WTC11 (cell line): ENCODE results near the gene ZCCHC18. TPM values are rescaled to one million over a fixed set of nuclear protein-coding genes. Genes with fewer than 3 reads are reported as not detected.
A peak's percentile ranks its signal among the peaks of the same experiment; 100 is the strongest.
"Not testable (repeated sequence)": the region's sequence is repeated elsewhere in the genome, so short reads cannot be mapped to it uniquely, and the experiment has no call there.

ENCODE experiments used
- ATAC-seq: fragments of 200-7000 bp; cut with Tn5 transposase; 2 replicates; pipeline ENCODE4 v1.10.0; 2021; ENCODE audit warnings: mild to moderate bottlenecking, moderate library complexity
- Bru-seq: library from RNA; stranded (reverse); fragments of 400-500 nt; gene quantifications from one replicate; lab custom pipeline; 2021; lab: Mats Ljungman, UMichigan
- CTCF ChIA-PET: fragments of 300-600 bp; sonication (Branson Sonifier 250); formaldehyde crosslinking; loops from one replicate; lab custom pipeline; 2021; ENCODE audit warnings: antibody characterized with exemption; lab: Charles Lee
- POLR2A ChIA-PET: fragments of 350-600 bp; sonication (Branson Sonifier 250); formaldehyde crosslinking; loops from one replicate; lab custom pipeline; 2021; ENCODE audit warnings: antibody characterized with exemption; lab: Charles Lee
- DNase-seq: peaks from one replicate; pipeline ENCODE4 v3.0.0; 2021; ENCODE audit warnings: low spot score
- H3K27ac Mint-ChIP-seq: 2 replicates; pipeline ENCODE4 v1.8.0; 2021; ENCODE audit warnings: mixed read lengths
- H3K27me3 Mint-ChIP-seq: 2 replicates; pipeline ENCODE4 v1.8.0; 2021; ENCODE audit warnings: low read depth, mild to moderate bottlenecking, moderate library complexity, mixed read lengths
- H3K36me3 Mint-ChIP-seq: 2 replicates; pipeline ENCODE4 v1.8.0; 2021; ENCODE audit warnings: mixed read lengths
- H3K4me1 Mint-ChIP-seq: 2 replicates; pipeline ENCODE4 v1.8.0; 2022; ENCODE audit warnings: mixed read lengths
- H3K4me3 Mint-ChIP-seq: 2 replicates; pipeline ENCODE4 v1.8.0; 2021; ENCODE audit warnings: mild to moderate bottlenecking, moderate library complexity, mixed read lengths
- H3K9me3 Mint-ChIP-seq: 2 replicates; pipeline ENCODE4 v1.8.0; 2021; ENCODE audit warnings: mixed read lengths
- ARID4B ChIP-seq: sonication (generic); formaldehyde crosslinking; IDR thresholded peaks from 2 replicates; pipeline ENCODE4 v1.8.0; 2023; ENCODE audit warnings: missing genetic modification reagents, mild to moderate bottlenecking, borderline replicate concordance
- FOXP1 ChIP-seq: sonication (generic); formaldehyde crosslinking; IDR thresholded peaks from 2 replicates; pipeline ENCODE4 v1.8.0; 2022; ENCODE audit warnings: missing genetic modification reagents, mild to moderate bottlenecking, moderate library complexity, borderline replicate concordance
- FOXP4 ChIP-seq: sonication (generic); formaldehyde crosslinking; IDR thresholded peaks from 2 replicates; pipeline ENCODE4 v1.8.0; 2022; ENCODE audit warnings: mild to moderate bottlenecking, missing genetic modification reagents
- HMGXB4 ChIP-seq: sonication (generic); formaldehyde crosslinking; IDR thresholded peaks from 2 replicates; pipeline ENCODE4 v1.8.1; 2023; ENCODE audit warnings: mild to moderate bottlenecking, moderate library complexity, missing genetic modification reagents
- KAT7 ChIP-seq: sonication (generic); formaldehyde crosslinking; IDR thresholded peaks from 2 replicates; pipeline ENCODE4 v1.8.1; 2023; ENCODE audit warnings: missing genetic modification reagents, mild to moderate bottlenecking, borderline replicate concordance
- NFYB ChIP-seq: sonication (generic); formaldehyde crosslinking; conservative IDR thresholded peaks from 2 replicates; pipeline ENCODE4 v1.8.0; 2022; ENCODE audit warnings: low read depth, missing genetic modification reagents
- PRDM15 ChIP-seq: sonication (generic); formaldehyde crosslinking; IDR thresholded peaks from 2 replicates; pipeline ENCODE4 v1.8.0; 2022; ENCODE audit warnings: missing genetic modification reagents
- SP1 ChIP-seq: sonication (generic); formaldehyde crosslinking; conservative IDR thresholded peaks from 2 replicates; pipeline ENCODE4 v1.8.1; 2022; ENCODE audit warnings: missing genetic modification reagents
- ZBTB43 ChIP-seq: sonication (generic); formaldehyde crosslinking; IDR thresholded peaks from 2 replicates; pipeline ENCODE4 v1.8.1; 2023; ENCODE audit warnings: mild to moderate bottlenecking, missing genetic modification reagents
- ZNF281 ChIP-seq: sonication (generic); formaldehyde crosslinking; IDR thresholded peaks from 2 replicates; pipeline ENCODE4 v1.8.0; 2023; ENCODE audit warnings: mild to moderate bottlenecking, missing genetic modification reagents
- long read RNA-seq, 3 experiments: library from RNA in 1 of 3; library from capped mRNA in 1 of 3; library from polyadenylated mRNA in 1 of 3; unstranded in 2 of 3; stranded (forward) in 1 of 3; transcript quantifications; one replicate each; pipeline ENCODE4 v2.0.0, GENCODE V29; 2021
- total RNA-seq: library from RNA; stranded (reverse); gene quantifications from 3 replicates; pipeline ENCODE4 v1.2.3, GENCODE V29; 2021

Gene ZCCHC18
- 2.3 to 2.6 TPM (median 2.4 TPM) in 3 replicates for total RNA-seq
- percentile 63 among the genes with signal in this experiment for Bru-seq, nascent RNA
- long read RNA-seq, experiment 1, partial matches to known transcripts, result 0 of 5 reads
- long read RNA-seq, experiment 1, other reads (novel, unspliced or antisense), result 1 of 5 reads
- long read RNA-seq, experiment 2, partial matches to known transcripts, result 0 of 3 reads
- long read RNA-seq, experiment 2, other reads (novel, unspliced or antisense), result 2 of 3 reads
- long read RNA-seq, experiment 3, partial matches to known transcripts, result 0 of 3 reads
- long read RNA-seq, experiment 3, other reads (novel, unspliced or antisense), result 0 of 3 reads

GRCh38 chrX:104112326-104112951 lies at the start of gene ZCCHC18:
Gene ZCCHC18 (plus strand): TSS chrX:104112523. CDS start chrX:104114112, 1,589 bp downstream.
- H3K9me3 Mint-ChIP-seq, result no peaks in the 10 kb centered on the region
- peak within 1 kb of the TSS; percentile 85 for H3K4me3 Mint-ChIP-seq
- H3K4me1 Mint-ChIP-seq, result peaks cover 15% of the 10 kb centered on the region
- H3K27ac Mint-ChIP-seq, result peak within 1 kb of the TSS; percentile 87; the same call in 1 of the 2 replicates
- CTCF ChIA-PET, result interaction anchor here (0.6 to 1.8 kb wide), 11 partner anchors 11 to 268 kb away, joined by 3 to 15 read pairs (median 4); partner anchors contain the start of gene SLC25A53
- peaks cover 9% of the 10 kb centered on the region for H3K27me3 Mint-ChIP-seq
- peak; percentile 55; the same call in 1 of the 2 replicates for TF ChIP-seq PRDM15 (CRISPR knock-in tag)
- TF ChIP-seq ARID4B (CRISPR knock-in tag), result no peak
- TF ChIP-seq KAT7 (CRISPR knock-in tag), result no peak
- 0 out of 2 replicates have a peak, but pooled peaks have one; percentile 30 for TF ChIP-seq FOXP4 (CRISPR knock-in tag)
- 0 out of 2 replicates have a peak, but pooled peaks have one; percentile 27 for TF ChIP-seq ZNF281
- TF ChIP-seq NFYB (CRISPR knock-in tag), result peak; percentile 47; the same call in 1 of the 2 replicates
- peak; percentile 37; the same call in 1 of the 2 replicates for TF ChIP-seq HMGXB4 (CRISPR knock-in tag)
- no peak for TF ChIP-seq ZBTB43
- 0 out of 2 replicates have a peak, but pooled peaks have one; percentile 20 for TF ChIP-seq SP1 (CRISPR knock-in tag)
- TF ChIP-seq FOXP1, result peak; percentile 40; the same call in 1 of the 2 replicates
- POLR2A ChIA-PET, result no interaction called here
- DNase-seq (peak; percentile 72), ATAC-seq (peak; percentile 84)
- no peaks in the 10 kb centered on the region for H3K36me3 Mint-ChIP-seq

- ATAC-seq, H3K36me3 Mint-ChIP-seq, H3K27me3 Mint-ChIP-seq, DNase-seq, H3K4me1 Mint-ChIP-seq, H3K9me3 Mint-ChIP-seq, POLR2A ChIA-PET, H3K27ac Mint-ChIP-seq, H3K4me3 Mint-ChIP-seq, CTCF ChIA-PET: not testable (repeated sequence)
Measured at GRCh38 chrX:104062636-104063035, 49.7 kb upstream of the ZCCHC18 start.

- CTCF ChIA-PET, H3K4me3 Mint-ChIP-seq, DNase-seq, POLR2A ChIA-PET, H3K9me3 Mint-ChIP-seq, H3K36me3 Mint-ChIP-seq, H3K27ac Mint-ChIP-seq, H3K4me1 Mint-ChIP-seq, H3K27me3 Mint-ChIP-seq: not testable (repeated sequence)
- ATAC-seq, result peak; percentile 99
Measured at GRCh38 chrX:104075778-104076445, 36.4 kb upstream of the ZCCHC18 start, which contains the start of gene TMSB15C. Gene TMSB15C (minus strand): TSS chrX:104076236.
